ENCODE results near the gene FFAR2.
"Not testable (repeated sequence)": the region's sequence is repeated elsewhere in the genome, so short reads cannot be mapped to it uniquely, and the experiment has no call there.

FFAR2 gene

GRCh38 chr19:35423406-35423805 is 24.7 kb upstream of the FFAR2 start:
- H3K27me3 ChIP-seq (ENCODE audit: control insufficient read depth, insufficient read depth, low read length); H3K36me3 ChIP-seq (ENCODE audit: control insufficient read depth, insufficient read depth, low read length); DNase-seq (ENCODE audit: low read depth, low spot score); H3K4me3 ChIP-seq (ENCODE audit: low read length); H3K9me3 ChIP-seq (ENCODE audit: control insufficient read depth, insufficient read depth, low read length); H3K4me1 ChIP-seq (ENCODE audit: control insufficient read depth, insufficient read depth, low read length); H3K27ac ChIP-seq (ENCODE audit: low read length): not testable (repeated sequence)
- no CpG with 5 or more reads among the region's 7 CpGs for WGBS (ENCODE audit: insufficient coverage, insufficient read length)

DNA sequence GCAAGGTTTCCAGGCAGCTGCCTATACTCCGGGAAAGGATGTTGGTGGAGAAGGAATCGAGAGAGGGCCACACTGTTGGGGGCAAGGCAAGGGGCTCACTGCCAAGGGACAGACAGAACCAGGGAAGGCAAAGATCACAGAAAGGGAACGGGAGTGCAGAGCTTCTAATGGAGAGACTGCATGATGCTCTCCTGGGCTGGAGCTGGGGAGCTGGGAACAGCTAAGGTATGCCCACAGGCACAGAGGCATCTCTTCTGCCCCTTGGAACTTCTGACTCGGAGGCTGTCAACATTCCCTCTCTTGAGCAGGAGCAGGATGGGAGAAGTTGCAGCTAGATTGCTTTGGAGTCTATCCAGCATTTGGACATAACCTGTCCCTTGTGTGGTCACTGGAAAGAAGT is 22.4 kb upstream of the FFAR2 start:
- no peak for DNase-seq (ENCODE audit: low read depth, low spot score)
- Histone ChIP-seq H3K27me3 (ENCODE audit: control insufficient read depth, insufficient read depth, low read length) (no peaks in the 10 kb centered on the region), H3K36me3 (ENCODE audit: control insufficient read depth, insufficient read depth, low read length) (no peaks in the 10 kb centered on the region), H3K9me3 (ENCODE audit: control insufficient read depth, insufficient read depth, low read length) (no peaks in the 10 kb centered on the region), H3K4me1 (ENCODE audit: control insufficient read depth, insufficient read depth, low read length) (no peaks in the 10 kb centered on the region), H3K4me3 (ENCODE audit: low read length) (no peak overlapping the region), H3K27ac (ENCODE audit: low read length) (no peak overlapping the region)
- no CpG with 5 or more reads among the region's 4 CpGs for WGBS (ENCODE audit: insufficient coverage, insufficient read length)

- WGBS (ENCODE audit: insufficient coverage, insufficient read length), result no CpG with 5 or more reads among the region's 4 CpGs
- no peaks in the 10 kb centered on the region for H3K4me1 ChIP-seq (ENCODE audit: control insufficient read depth, insufficient read depth, low read length)
- H3K27me3 ChIP-seq (ENCODE audit: control insufficient read depth, insufficient read depth, low read length), result no peaks in the 10 kb centered on the region
- no peaks in the 10 kb centered on the region for H3K9me3 ChIP-seq (ENCODE audit: control insufficient read depth, insufficient read depth, low read length)
- H3K36me3 ChIP-seq (ENCODE audit: control insufficient read depth, insufficient read depth, low read length), result no peaks in the 10 kb centered on the region
- no peak for DNase-seq (ENCODE audit: low read depth, low spot score)
- no peak overlapping the region for H3K27ac ChIP-seq (ENCODE audit: low read length)
- no peak overlapping the region for H3K4me3 ChIP-seq (ENCODE audit: low read length)
Measured at GRCh38 chr19:35427187-35427586, 20.9 kb upstream of the FFAR2 start.

GRCh38 chr19:35429698-35430408 is 18.2 kb upstream of the FFAR2 start:
- DNase-seq (ENCODE audit: low read depth, low spot score), result no peak
- H3K4me3 ChIP-seq (ENCODE audit: low read length), result no peak overlapping the region
- no peak overlapping the region for H3K27ac ChIP-seq (ENCODE audit: low read length)
- no peaks in the 10 kb centered on the region for H3K4me1 ChIP-seq (ENCODE audit: control insufficient read depth, insufficient read depth, low read length)
- H3K36me3 ChIP-seq (ENCODE audit: control insufficient read depth, insufficient read depth, low read length), result no peaks in the 10 kb centered on the region
- WGBS (ENCODE audit: insufficient coverage, insufficient read length), result 100% methylated on average over 1 of the region's 21 CpGs
- no peaks in the 10 kb centered on the region for H3K9me3 ChIP-seq (ENCODE audit: control insufficient read depth, insufficient read depth, low read length)
- no peaks in the 10 kb centered on the region for H3K27me3 ChIP-seq (ENCODE audit: control insufficient read depth, insufficient read depth, low read length)

GRCh38 chr19:35430409-35431144 is 17.5 kb upstream of the FFAR2 start:
- DNase-seq (ENCODE audit: low read depth, low spot score), result no peak
- no peaks in the 10 kb centered on the region for H3K9me3 ChIP-seq (ENCODE audit: control insufficient read depth, insufficient read depth, low read length)
- H3K36me3 ChIP-seq (ENCODE audit: control insufficient read depth, insufficient read depth, low read length), result no peaks in the 10 kb centered on the region
- no peak overlapping the region for H3K4me3 ChIP-seq (ENCODE audit: low read length)
- H3K27me3 ChIP-seq (ENCODE audit: control insufficient read depth, insufficient read depth, low read length), result no peaks in the 10 kb centered on the region
- H3K27ac ChIP-seq (ENCODE audit: low read length), result no peak overlapping the region
- no CpG with 5 or more reads among the region's 5 CpGs for WGBS (ENCODE audit: insufficient coverage, insufficient read length)
- H3K4me1 ChIP-seq (ENCODE audit: control insufficient read depth, insufficient read depth, low read length), result no peaks in the 10 kb centered on the region

- no peaks in the 10 kb centered on the region for H3K4me1 ChIP-seq (ENCODE audit: control insufficient read depth, insufficient read depth, low read length)
- no peaks in the 10 kb centered on the region for H3K9me3 ChIP-seq (ENCODE audit: control insufficient read depth, insufficient read depth, low read length)
- no peak overlapping the region for H3K27ac ChIP-seq (ENCODE audit: low read length)
- DNase-seq (ENCODE audit: low read depth, low spot score), result no peak
- no peaks in the 10 kb centered on the region for H3K27me3 ChIP-seq (ENCODE audit: control insufficient read depth, insufficient read depth, low read length)
- WGBS (ENCODE audit: insufficient coverage, insufficient read length), result no CpG with 5 or more reads among the region's 8 CpGs
- H3K4me3 ChIP-seq (ENCODE audit: low read length), result no peak overlapping the region
- H3K36me3 ChIP-seq (ENCODE audit: control insufficient read depth, insufficient read depth, low read length), result no peaks in the 10 kb centered on the region
Measured at GRCh38 chr19:35431145-35431807, 16.8 kb upstream of the FFAR2 start.

DNA sequence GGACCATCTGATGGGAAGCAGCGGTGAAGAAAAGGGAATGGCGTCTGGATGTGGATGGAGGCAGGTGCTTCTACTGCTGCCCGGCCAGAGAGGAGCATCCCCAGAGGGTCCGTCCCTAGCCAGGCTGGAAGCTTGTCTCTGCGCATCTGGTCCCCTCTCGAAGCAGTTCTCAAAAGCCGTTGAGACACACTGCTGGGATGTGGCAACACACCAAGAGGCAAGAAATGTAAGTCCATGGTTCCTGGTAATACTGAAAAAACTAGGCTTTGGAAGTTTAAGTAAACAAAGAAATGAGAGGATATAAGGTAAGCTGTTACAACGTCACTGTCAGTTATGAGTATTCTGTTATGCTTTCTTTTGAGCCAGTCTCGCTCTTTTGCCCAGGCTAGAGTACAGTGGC is 15.1 kb upstream of the FFAR2 start:
- no peak overlapping the region for H3K27ac ChIP-seq (ENCODE audit: low read length)
- no peaks in the 10 kb centered on the region for H3K4me1 ChIP-seq (ENCODE audit: control insufficient read depth, insufficient read depth, low read length)
- no peaks in the 10 kb centered on the region for H3K36me3 ChIP-seq (ENCODE audit: control insufficient read depth, insufficient read depth, low read length)
- no peak overlapping the region for H3K4me3 ChIP-seq (ENCODE audit: low read length)
- no peak for DNase-seq (ENCODE audit: low read depth, low spot score)
- no peaks in the 10 kb centered on the region for H3K9me3 ChIP-seq (ENCODE audit: control insufficient read depth, insufficient read depth, low read length)
- no peaks in the 10 kb centered on the region for H3K27me3 ChIP-seq (ENCODE audit: control insufficient read depth, insufficient read depth, low read length)
- WGBS (ENCODE audit: insufficient coverage, insufficient read length), result no CpG with 5 or more reads among the region's 9 CpGs

DNA sequence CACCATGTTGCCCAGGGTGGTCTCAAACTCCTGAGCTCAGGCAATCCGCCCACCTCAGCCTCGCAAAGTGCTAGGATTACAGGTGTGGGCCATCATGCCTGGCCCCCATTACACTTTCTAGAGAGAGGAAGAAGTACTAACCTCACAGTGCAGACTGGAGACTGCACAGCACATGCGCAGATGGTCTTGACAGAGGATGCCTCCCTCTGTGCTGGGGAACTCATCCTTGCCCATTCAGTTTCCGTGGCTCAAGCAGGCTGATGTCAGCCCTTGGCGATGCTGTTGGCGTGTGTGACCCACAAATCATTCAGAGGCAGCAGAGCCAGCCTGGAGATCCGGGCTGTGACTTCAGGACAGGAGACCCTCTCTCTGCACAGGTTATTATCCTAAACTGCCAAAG is 14.6 kb upstream of the FFAR2 start:
- Histone ChIP-seq H3K9me3 (ENCODE audit: control insufficient read depth, insufficient read depth, low read length) (no peaks in the 10 kb centered on the region), H3K36me3 (ENCODE audit: control insufficient read depth, insufficient read depth, low read length) (no peaks in the 10 kb centered on the region), H3K27ac (ENCODE audit: low read length) (no peak overlapping the region), H3K4me3 (ENCODE audit: low read length) (no peak overlapping the region), H3K4me1 (ENCODE audit: control insufficient read depth, insufficient read depth, low read length) (no peaks in the 10 kb centered on the region), H3K27me3 (ENCODE audit: control insufficient read depth, insufficient read depth, low read length) (no peaks in the 10 kb centered on the region)
- DNase-seq (ENCODE audit: low read depth, low spot score), result no peak
- WGBS (ENCODE audit: insufficient coverage, insufficient read length), result no CpG with 5 or more reads among the region's 7 CpGs

DNA sequence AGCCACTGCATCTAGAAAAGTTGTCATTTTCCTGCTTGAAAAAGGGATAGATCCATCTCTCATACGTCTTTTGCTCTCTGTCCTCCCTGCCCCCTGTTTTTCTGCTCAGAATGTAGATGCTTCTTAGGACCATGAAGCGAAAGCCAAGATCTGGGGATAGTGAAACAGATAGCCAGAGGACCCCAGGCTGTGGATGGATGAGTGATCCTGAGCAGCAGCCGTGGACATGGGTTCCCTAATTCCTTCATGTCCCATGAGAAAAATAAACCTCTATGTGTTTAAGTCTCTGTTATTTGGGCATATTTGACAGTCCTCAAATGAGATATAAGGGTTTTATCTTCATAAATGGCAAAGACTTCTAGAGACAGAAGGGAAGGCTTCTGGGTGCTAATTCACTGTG is 12.2 kb upstream of the FFAR2 start:
- Histone ChIP-seq H3K4me3 (ENCODE audit: low read length) (no peak overlapping the region), H3K27ac (ENCODE audit: low read length) (no peak overlapping the region), H3K4me1 (ENCODE audit: control insufficient read depth, insufficient read depth, low read length) (no peaks in the 10 kb centered on the region), H3K27me3 (ENCODE audit: control insufficient read depth, insufficient read depth, low read length) (no peaks in the 10 kb centered on the region), H3K9me3 (ENCODE audit: control insufficient read depth, insufficient read depth, low read length) (no peaks in the 10 kb centered on the region), H3K36me3 (ENCODE audit: control insufficient read depth, insufficient read depth, low read length) (no peaks in the 10 kb centered on the region)
- WGBS (ENCODE audit: insufficient coverage, insufficient read length), result no CpG with 5 or more reads among the region's 3 CpGs
- no peak for DNase-seq (ENCODE audit: low read depth, low spot score)

- no peak overlapping the region for H3K27ac ChIP-seq (ENCODE audit: low read length)
- no peak overlapping the region for H3K4me3 ChIP-seq (ENCODE audit: low read length)
- DNase-seq (ENCODE audit: low read depth, low spot score), result no peak
Measured at GRCh38 chr19:35436477-35437405, 11.3 kb upstream of the FFAR2 start.

More at GRCh38 chr19:35436477-35437405, 11.3 kb upstream of the FFAR2 start:
- no peaks in the 10 kb centered on the region for H3K27me3 ChIP-seq (ENCODE audit: control insufficient read depth, insufficient read depth, low read length)
- H3K9me3 ChIP-seq (ENCODE audit: control insufficient read depth, insufficient read depth, low read length), result no peaks in the 10 kb centered on the region
- no peaks in the 10 kb centered on the region for H3K36me3 ChIP-seq (ENCODE audit: control insufficient read depth, insufficient read depth, low read length)
- H3K4me1 ChIP-seq (ENCODE audit: control insufficient read depth, insufficient read depth, low read length), result no peaks in the 10 kb centered on the region
- no CpG with 5 or more reads among the region's 17 CpGs for WGBS (ENCODE audit: insufficient coverage, insufficient read length)
